Measurements from ENCODE around the gene ENO2.

GRCh38 chr12:6965714-6966113 is 51.3 kb downstream of the ENO2 start:
- TF ChIP-seq POLR2A (IDR thresholded peaks at IDR 0.05; ENCODE audit: low read depth, low read length) (no peak), TAF1 (IDR thresholded peaks at IDR 0.05; ENCODE audit: low read depth, low read length) (no peak), POLR2AphosphoS5 (IDR thresholded peaks at IDR 0.05; ENCODE audit: low read depth, low read length) (no peak), PAX5 (IDR thresholded peaks at IDR 0.05; ENCODE audit: insufficient read depth, low read length, severe bottlenecking) (no peak), SPI1 (IDR thresholded peaks at IDR 0.05; ENCODE audit: low read depth, low read length) (no peak)
